Measurements from ENCODE around the gene EMP3. TPM values are rescaled to one million over a fixed set of nuclear protein-coding genes. Genes with fewer than 3 reads are reported as not detected.
A peak's percentile ranks its signal among the peaks of the same experiment; 100 is the strongest.

Gene EMP3
- total and polyA plus RNA-seq, 2 of the 13 experiments (the other 11 are each of a cell fraction or from before 2014, with no cell fraction given), result 2.2 to 7.8 TPM

DNA sequence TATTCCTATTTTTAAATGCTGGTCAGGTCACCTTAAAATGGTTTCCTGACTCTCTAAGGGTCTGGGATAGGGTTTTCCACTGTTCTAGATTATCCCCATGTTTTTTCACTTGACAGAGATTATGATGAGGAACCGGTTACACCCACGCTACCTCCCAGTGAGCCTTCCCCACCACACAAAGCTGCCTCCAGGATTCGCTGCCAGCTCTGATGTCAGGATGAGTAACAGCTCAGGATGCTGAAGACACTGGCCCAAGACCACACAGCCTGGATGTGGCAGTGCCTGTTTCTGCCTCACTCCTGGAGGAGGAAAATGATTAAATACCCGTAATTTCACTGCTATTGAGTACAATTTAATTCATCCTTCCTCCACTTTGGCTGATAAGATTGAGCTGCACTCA is 32.6 kb upstream of the EMP3 start:
- Histone ChIP-seq H3K27me3 (ENCODE audit: control insufficient read depth in 1 of 2, insufficient read depth in 2 of 2, low read length in 2 of 2) (no peaks in the 10 kb centered on the region), H3K4me2 (ENCODE audit: low read depth, low read length) (no peak overlapping the region), H3K9ac (ENCODE audit: insufficient read depth, low read depth, low read length) (no peak overlapping the region), H3K79me2 (ENCODE audit: insufficient read depth, low read length) (no peaks in the 10 kb centered on the region), H2AFZ (ENCODE audit: low read length) (no peak overlapping the region), H3K36me3 (replicated peaks in 1 of 2; ENCODE audit: control insufficient read depth in 1 of 2, insufficient read depth in 2 of 2, low read length in 2 of 2) (no peaks in the 10 kb centered on the region), H3K9me3 (ENCODE audit: low read length) (no peaks in the 10 kb centered on the region), H3K4me1 (ENCODE audit: insufficient read depth, low read length) (peaks cover 31% of the 10 kb centered on the region), H3K4me3 (replicated peaks in 1 of 3; ENCODE audit: insufficient read depth in 1 of 3, low read depth in 2 of 3, low read length in 3 of 3) (no peak overlapping the region), H3K27ac (ENCODE audit: extremely low read length, insufficient read depth, low read length) (no peak overlapping the region), H4K20me1 (ENCODE audit: insufficient read depth, low read length) (no peaks in the 10 kb centered on the region)
- no peak for TF ChIP-seq ZEB1 (IDR thresholded peaks at IDR 0.05; ENCODE audit: insufficient replicate concordance, low read depth)
- TF ChIP-seq ZNF768 (CRISPR knock-in tag; IDR thresholded peaks at IDR 0.05), result peak; percentile 71
- TF ChIP-seq HNRNPK (IDR thresholded peaks at IDR 0.05; ENCODE audit: low read depth, low read length, poor library complexity, severe bottlenecking), result no peak
- ChIA-PET POLR2A (no interaction called here), CTCF (ENCODE audit: low intra/inter-chr PET ratio, low total read pairs) (no interaction called here)
- no peak for FAIRE-seq
- 37% methylated on average over 4 of the region's 4 CpGs for WGBS (ENCODE audit: low lambda C conversion rate)
- no TSS peak for BruUV-seq (replicated peaks)
- in situ Hi-C loops (cut with HindIII; ENCODE audit: extremely low pct_ligation_motif_present, low pct_unique_long_range_greater_than_20kb) (no loop called here), intact Hi-C loops (cut with micrococcal nuclease; ENCODE audit: unreplicated experiment) (no loop called here)
- DNase-seq (ENCODE audit: low spot score), result no peak
- ATAC-seq, result no peak

- Histone ChIP-seq H3K4me2 (ENCODE audit: low read depth, low read length) (peak overlapping the region; percentile 49), H3K79me2 (ENCODE audit: insufficient read depth, low read length) (no peaks in the 10 kb centered on the region), H3K27me3 (ENCODE audit: control insufficient read depth in 1 of 2, insufficient read depth in 2 of 2, low read length in 2 of 2) (0 out of 5 replicates have a peak, but pooled peaks cover 0 to 2% of the 10 kb centered on the region in 2 experiments), H3K9ac (ENCODE audit: insufficient read depth, low read depth, low read length) (no peak overlapping the region), H3K4me3 (replicated peaks in 1 of 3; ENCODE audit: insufficient read depth in 1 of 3, low read depth in 2 of 3, low read length in 3 of 3) (peak overlapping the region in 1 of 3 experiments; percentile 28; a peak in 1 of 6 replicates), H3K4me1 (ENCODE audit: insufficient read depth, low read length) (peaks cover 31% of the 10 kb centered on the region), H2AFZ (ENCODE audit: low read length) (no peak overlapping the region), H3K27ac (ENCODE audit: extremely low read length, insufficient read depth, low read length) (no peak overlapping the region), H3K36me3 (replicated peaks in 1 of 2; ENCODE audit: control insufficient read depth in 1 of 2, insufficient read depth in 2 of 2, low read length in 2 of 2) (no peaks in the 10 kb centered on the region), H3K9me3 (ENCODE audit: low read length) (no peaks in the 10 kb centered on the region), H4K20me1 (ENCODE audit: insufficient read depth, low read length) (no peaks in the 10 kb centered on the region)
- BruUV-seq (replicated peaks), result no TSS peak
- under 1% methylated on average over 10 of the region's 10 CpGs for WGBS (ENCODE audit: low lambda C conversion rate)
- POLR2A ChIA-PET, result interaction anchor here (1.2 kb wide), 1 partner anchor 13 kb away, joined by 4 read pairs; no protein-coding TSS in a partner anchor
- peak; percentile 74 for DNase-seq (ENCODE audit: low spot score)
- FAIRE-seq, result peak; percentile 72
- CTCF ChIA-PET (ENCODE audit: low intra/inter-chr PET ratio, low total read pairs), result no interaction called here
- intact Hi-C loops (cut with micrococcal nuclease; ENCODE audit: unreplicated experiment), result no loop called here
- in situ Hi-C loops (cut with HindIII; ENCODE audit: extremely low pct_ligation_motif_present, low pct_unique_long_range_greater_than_20kb), result no loop called here
- peak; percentile 48 for ATAC-seq
- TF ChIP-seq ZNF17 (CRISPR knock-in tag; IDR thresholded peaks at IDR 0.05), result no peak
- no peak for TF ChIP-seq ZNF18 (CRISPR knock-in tag; IDR thresholded peaks at IDR 0.05; ENCODE audit: insufficient replicate concordance)
- TF ChIP-seq MAFF (IDR thresholded peaks at IDR 0.05; ENCODE audit: low read depth, low read length), result no peak
- TF ChIP-seq GRHL1 (CRISPR knock-in tag; conservative IDR thresholded peaks at IDR 0.05), result no peak
- TF ChIP-seq, protein P1, sequence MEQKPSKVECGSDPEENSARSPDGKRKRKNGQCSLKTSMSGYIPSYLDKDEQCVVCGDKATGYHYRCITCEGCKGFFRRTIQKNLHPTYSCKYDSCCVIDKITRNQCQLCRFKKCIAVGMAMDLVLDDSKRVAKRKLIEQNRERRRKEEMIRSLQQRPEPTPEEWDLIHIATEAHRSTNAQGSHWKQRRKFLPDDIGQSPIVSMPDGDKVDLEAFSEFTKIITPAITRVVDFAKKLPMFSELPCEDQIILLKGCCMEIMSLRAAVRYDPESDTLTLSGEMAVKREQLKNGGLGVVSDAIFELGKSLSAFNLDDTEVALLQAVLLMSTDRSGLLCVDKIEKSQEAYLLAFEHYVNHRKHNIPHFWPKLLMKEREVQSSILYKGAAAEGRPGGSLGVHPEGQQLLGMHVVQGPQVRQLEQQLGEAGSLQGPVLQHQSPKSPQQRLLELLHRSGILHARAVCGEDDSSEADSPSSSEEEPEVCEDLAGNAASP (CRISPR knock-in tag; IDR thresholded peaks at IDR 0.05; ENCODE audit: borderline replicate concordance), result peak; percentile 76; the same call in 1 of the 2 replicates
- TF ChIP-seq ZNF10 (CRISPR knock-in tag; IDR thresholded peaks at IDR 0.05; ENCODE audit: borderline replicate concordance, low read depth), result no peak
- TF ChIP-seq ZNF740 (CRISPR knock-in tag; IDR thresholded peaks at IDR 0.05), result no peak
- TF ChIP-seq ATF7-NPFF (CRISPR knock-in tag; IDR thresholded peaks at IDR 0.05; ENCODE audit: low read depth), result no peak
- TF ChIP-seq KDM3A (CRISPR knock-in tag; IDR thresholded peaks at IDR 0.05; ENCODE audit: low read depth), result no peak
- no peak for TF ChIP-seq ZNF773 (CRISPR knock-in tag; IDR thresholded peaks at IDR 0.05; ENCODE audit: borderline replicate concordance)
Observed at GRCh38 chr19:48295458-48295857, 29.9 kb upstream of the EMP3 start.
